GM18511 (cell line): ENCODE data around the gene CCDC171.

ENCODE experiments used
- ATAC-seq: cut with Tn5 transposase; IDR thresholded peaks from one replicate; pipeline ENCODE4 v1.9.1; 2021; ENCODE audit warnings: mild to moderate bottlenecking, moderate library complexity; ENCODE audit not compliant: unreplicated experiment

CCDC171 gene

GRCh38 chr9:15975101-15975778 is 422.4 kb downstream of the CCDC171 start:
- ATAC-seq = no peak

- ATAC-seq = no peak
Observed at GRCh38 chr9:15977438-15977837, 424.6 kb downstream of the CCDC171 start.

- ATAC-seq = no peak
Observed at GRCh38 chr9:15982182-15982581, 429.3 kb downstream of the CCDC171 start.

- no peak for ATAC-seq
Observed at GRCh38 chr9:15999422-16000339, 446.8 kb downstream of the CCDC171 start.

- ATAC-seq = no peak
Observed at GRCh38 chr9:16000811-16001210, 448.0 kb downstream of the CCDC171 start.

- ATAC-seq = no peak
Observed at GRCh38 chr9:16001856-16002255, 449.0 kb downstream of the CCDC171 start.

GRCh38 chr9:16002816-16003215 is 450.0 kb downstream of the CCDC171 start:
- no peak for ATAC-seq

GRCh38 chr9:16003785-16004184 is 450.9 kb downstream of the CCDC171 start:
- ATAC-seq = no peak

- no peak for ATAC-seq
Observed at GRCh38 chr9:16004613-16005012, 451.8 kb downstream of the CCDC171 start.

- no peak for ATAC-seq
Observed at GRCh38 chr9:16010221-16010620, 457.4 kb downstream of the CCDC171 start.

GRCh38 chr9:16012621-16013020 is 459.8 kb downstream of the CCDC171 start:
- ATAC-seq = no peak

- no peak for ATAC-seq
Observed at GRCh38 chr9:16013366-16013765, 460.5 kb downstream of the CCDC171 start.

- ATAC-seq = no peak
Observed at GRCh38 chr9:16013826-16014225, 461.0 kb downstream of the CCDC171 start.

GRCh38 chr9:16022228-16022627 is 469.4 kb downstream of the CCDC171 start:
- no peak for ATAC-seq

- no peak for ATAC-seq
Observed at GRCh38 chr9:16023446-16023845, 470.6 kb downstream of the CCDC171 start.
